ENCODE results near the gene RASL12. TPM values are rescaled to one million over a fixed set of nuclear protein-coding genes. Genes with fewer than 3 reads are reported as not detected.

Gene RASL12
- total RNA-seq, 2 donors from 2014 or later, result 27.2 TPM

GRCh38 chr15:65072617-65073016 lies 4.8 kb upstream of the RASL12 start:
- no peak overlapping the region for H3K4me3 ChIP-seq (ENCODE audit: low read length)
- H3K27me3 ChIP-seq (ENCODE audit: control insufficient read depth, insufficient read depth, low read length, poor library complexity, severe bottlenecking), result no peaks in the 10 kb centered on the region
- peaks cover 1% of the 10 kb centered on the region for H3K36me3 Mint-ChIP-seq (ENCODE audit: low read depth)
- H3K27ac Mint-ChIP-seq, result no peak overlapping the region
- no peak overlapping the region for H3K27ac ChIP-seq (ENCODE audit: low read depth, low read length)
- H3K4me3 Mint-ChIP-seq, result no peak overlapping the region
- no peaks in the 10 kb centered on the region for H3K36me3 ChIP-seq (ENCODE audit: control insufficient read depth, insufficient read depth, low read length)
- peaks cover 16% of the 10 kb centered on the region for H3K9me3 Mint-ChIP-seq
- DNase-seq, result no peak
- no peak overlapping the region for H3K9ac ChIP-seq (ENCODE audit: extremely low read depth, low read length, poor library complexity, severe bottlenecking)
- peaks cover 8% of the 10 kb centered on the region for H3K27me3 Mint-ChIP-seq (ENCODE audit: insufficient read depth)
- WGBS, 2 experiments (ENCODE audit: insufficient coverage in 1 of 2, insufficient read length in 1 of 2), result 92 to 96% methylated on average over 3 of the region's 3 CpGs
- H3K9me3 ChIP-seq (ENCODE audit: control insufficient read depth, low read length), result peaks cover 5% of the 10 kb centered on the region
- no peak for TF ChIP-seq CTCF (conservative IDR thresholded peaks at IDR 0.05)
- peaks cover 12% of the 10 kb centered on the region for H3K4me1 Mint-ChIP-seq
- peaks cover 5% of the 10 kb centered on the region for H3K4me1 ChIP-seq (ENCODE audit: control insufficient read depth, insufficient read depth, low read length)

GRCh38 chr15:65072027-65072426 lies 4.2 kb upstream of the RASL12 start:
- no peak for TF ChIP-seq CTCF (conservative IDR thresholded peaks at IDR 0.05)
- H3K4me1 ChIP-seq (ENCODE audit: control insufficient read depth, insufficient read depth, low read length), result peaks cover 5% of the 10 kb centered on the region
- peaks cover 15% of the 10 kb centered on the region for H3K9me3 Mint-ChIP-seq
- peaks cover 12% of the 10 kb centered on the region for H3K4me1 Mint-ChIP-seq
- H3K9ac ChIP-seq (ENCODE audit: extremely low read depth, low read length, poor library complexity, severe bottlenecking), result no peak overlapping the region
- WGBS, 2 experiments (ENCODE audit: insufficient coverage in 1 of 2, insufficient read length in 1 of 2), result 100% methylated on average over 1 of the region's 1 CpG; no CpG with 5 or more reads in 1 of the 2 experiments
- H3K36me3 Mint-ChIP-seq (ENCODE audit: low read depth), result peaks cover 1% of the 10 kb centered on the region
- no peak overlapping the region for H3K27ac ChIP-seq (ENCODE audit: low read depth, low read length)
- H3K27me3 ChIP-seq (ENCODE audit: control insufficient read depth, insufficient read depth, low read length, poor library complexity, severe bottlenecking), result no peaks in the 10 kb centered on the region
- H3K27ac Mint-ChIP-seq, result no peak overlapping the region
- peaks cover 7% of the 10 kb centered on the region for H3K27me3 Mint-ChIP-seq (ENCODE audit: insufficient read depth)
- H3K36me3 ChIP-seq (ENCODE audit: control insufficient read depth, insufficient read depth, low read length), result no peaks in the 10 kb centered on the region
- H3K4me3 ChIP-seq (ENCODE audit: low read length), result no peak overlapping the region
- H3K4me3 Mint-ChIP-seq, result no peak overlapping the region
- no peak for DNase-seq
- peaks cover 5% of the 10 kb centered on the region for H3K9me3 ChIP-seq (ENCODE audit: control insufficient read depth, low read length)

- Mint-ChIP-seq H3K4me3 (no peak overlapping the region), H3K27ac (no peak overlapping the region), H3K27me3 (ENCODE audit: insufficient read depth) (peaks cover 5% of the 10 kb centered on the region), H3K36me3 (ENCODE audit: low read depth) (peaks cover under 1% of the 10 kb centered on the region), H3K9me3 (peaks cover 13% of the 10 kb centered on the region), H3K4me1 (peaks cover 12% of the 10 kb centered on the region)
- H3K27ac ChIP-seq (ENCODE audit: low read depth, low read length), result no peak overlapping the region
- H3K9me3 ChIP-seq (ENCODE audit: control insufficient read depth, low read length), result peaks cover 5% of the 10 kb centered on the region
- no peak for DNase-seq
- no peak for TF ChIP-seq CTCF (conservative IDR thresholded peaks at IDR 0.05)
- peaks cover 5% of the 10 kb centered on the region for H3K4me1 ChIP-seq (ENCODE audit: control insufficient read depth, insufficient read depth, low read length)
- H3K4me3 ChIP-seq (ENCODE audit: low read length), result no peak overlapping the region
- no peaks in the 10 kb centered on the region for H3K27me3 ChIP-seq (ENCODE audit: control insufficient read depth, insufficient read depth, low read length, poor library complexity, severe bottlenecking)
- H3K36me3 ChIP-seq (ENCODE audit: control insufficient read depth, insufficient read depth, low read length), result no peaks in the 10 kb centered on the region
- no peak overlapping the region for H3K9ac ChIP-seq (ENCODE audit: extremely low read depth, low read length, poor library complexity, severe bottlenecking)
- 80% methylated on average over 5 of the region's 5 CpGs; no CpG with 5 or more reads in 1 of the 2 experiments for WGBS, 2 experiments (ENCODE audit: insufficient coverage in 1 of 2, insufficient read length in 1 of 2)
These were observed 3.6 kb upstream of the RASL12 start for GRCh38 chr15:65071381-65071811.

Data from endodermal cell (in vitro differentiated cells).